HG02852 (cell line): ENCODE measurements around the gene SKP1.
A peak's percentile ranks its signal among the peaks of the same experiment; 100 is the strongest.

Experiments used
- ATAC-seq: cut with Tn5 transposase; IDR thresholded peaks from one replicate; pipeline ENCODE4 v1.9.1; 2021; ENCODE audit warnings: mild to moderate bottlenecking, moderate library complexity; ENCODE audit not compliant: unreplicated experiment

SKP1 gene

DNA sequence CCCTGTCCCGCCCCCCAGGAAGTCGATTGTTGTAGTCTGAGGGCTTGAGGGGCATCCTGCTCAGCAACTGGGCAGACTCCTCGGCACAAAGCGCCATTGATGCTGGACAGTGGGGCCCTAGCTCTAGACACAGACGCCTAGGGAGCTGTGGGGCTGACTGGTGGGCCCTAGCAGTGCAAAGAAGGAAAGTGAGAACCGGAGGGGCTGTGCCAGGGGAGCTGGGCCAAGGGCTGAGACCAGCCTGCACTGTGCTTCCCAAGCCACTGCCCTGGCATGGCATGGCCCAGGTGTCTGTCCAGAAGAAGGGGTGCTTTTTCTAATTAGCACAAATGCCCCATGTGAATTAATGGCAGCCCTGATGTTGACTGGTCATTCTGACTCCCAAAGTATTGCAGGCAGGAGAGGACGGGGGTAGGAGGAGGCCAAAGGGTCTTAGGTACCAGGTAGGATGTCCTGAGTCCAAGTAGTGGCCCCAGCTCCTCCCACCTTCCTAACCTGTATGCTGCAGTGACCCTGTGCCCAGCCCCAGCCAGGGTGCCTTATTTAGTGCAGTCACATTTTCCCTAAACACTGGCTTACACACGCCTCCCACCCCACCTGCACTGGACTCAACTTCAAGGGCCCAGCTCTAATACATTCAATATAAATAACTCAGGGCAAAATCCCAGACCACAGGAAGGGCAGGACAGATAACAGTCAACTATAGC, 46.4 kb downstream of the SKP1 start:
- ATAC-seq: no peak

GRCh38 chr5:134129411-134130238, 47.1 kb downstream of the SKP1 start:
- ATAC-seq: no peak

DNA sequence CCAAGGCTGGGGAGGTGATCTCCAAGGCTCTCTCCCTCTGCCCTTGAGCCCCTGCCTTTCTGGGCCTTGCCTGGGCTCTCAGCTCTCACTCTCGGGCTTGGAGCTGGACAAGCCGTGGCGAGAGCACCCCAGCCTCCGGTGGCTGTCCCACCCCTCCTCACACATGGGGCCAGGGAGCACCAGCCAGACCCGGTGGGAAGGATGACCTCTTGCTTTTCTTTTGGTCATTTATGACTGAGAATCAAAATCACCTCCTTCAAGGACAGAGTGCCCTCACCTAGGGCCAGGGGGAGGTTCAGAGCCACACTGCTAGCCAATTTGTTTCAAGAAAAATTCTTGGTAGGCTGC, 48.1 kb downstream of the SKP1 start:
- no peak for ATAC-seq

DNA sequence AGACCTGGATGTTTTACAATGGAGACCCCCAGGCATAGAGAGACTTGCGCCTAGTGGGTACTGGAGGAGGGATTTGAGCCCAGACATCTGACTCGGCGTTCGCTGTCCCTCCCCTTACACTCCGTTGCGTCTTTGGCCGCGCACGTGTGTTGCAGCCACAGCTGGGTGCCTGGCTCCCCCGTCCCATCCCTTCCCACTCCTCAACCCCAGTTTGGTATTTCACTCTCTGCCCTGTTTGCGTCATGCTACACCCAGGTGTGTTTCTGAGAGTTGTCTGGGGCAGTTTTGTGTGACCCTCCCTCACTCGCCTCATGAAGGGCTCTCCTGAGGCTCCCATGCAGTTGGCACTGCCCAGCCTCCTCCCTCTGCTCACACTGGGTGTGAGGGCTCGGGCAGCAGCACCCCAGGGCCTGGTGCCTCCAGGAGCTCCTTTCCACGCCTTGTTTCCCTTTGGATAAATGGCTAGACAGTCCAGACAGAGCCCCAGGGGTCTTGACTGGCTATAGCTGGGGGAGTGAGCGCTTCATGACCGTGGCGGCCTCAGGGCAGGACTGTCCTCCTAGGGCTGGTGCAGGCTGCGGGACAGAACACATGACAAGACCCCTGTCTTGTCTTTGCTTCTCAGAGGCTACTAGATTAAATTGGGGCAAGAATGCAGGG, 48.6 kb downstream of the SKP1 start:
- ATAC-seq: no peak

DNA sequence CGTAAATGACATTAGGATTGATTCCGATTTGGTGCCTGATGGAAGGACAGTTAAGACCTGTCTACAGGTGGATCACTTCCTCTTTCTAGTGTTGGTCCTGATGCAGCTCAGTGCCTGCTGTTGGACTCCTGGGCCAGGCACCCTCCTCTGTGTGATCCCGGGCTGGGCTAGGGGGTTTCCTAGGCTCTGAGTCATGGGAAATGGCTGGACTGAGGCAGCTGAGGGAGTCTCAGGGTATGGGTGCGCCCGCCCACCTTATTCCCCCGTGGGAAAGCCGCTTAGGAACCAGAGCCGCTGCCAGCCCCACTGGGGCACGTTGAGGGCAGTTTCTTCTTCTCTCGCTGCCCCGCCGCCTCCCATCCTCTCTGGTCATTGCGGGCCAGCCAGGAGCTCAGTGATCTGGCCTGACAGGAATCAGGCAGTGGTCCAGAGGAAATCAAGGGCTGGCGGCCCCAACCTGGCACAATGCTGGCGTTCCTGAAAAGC, 49.3 kb downstream of the SKP1 start:
- peak; percentile 65 for ATAC-seq

DNA sequence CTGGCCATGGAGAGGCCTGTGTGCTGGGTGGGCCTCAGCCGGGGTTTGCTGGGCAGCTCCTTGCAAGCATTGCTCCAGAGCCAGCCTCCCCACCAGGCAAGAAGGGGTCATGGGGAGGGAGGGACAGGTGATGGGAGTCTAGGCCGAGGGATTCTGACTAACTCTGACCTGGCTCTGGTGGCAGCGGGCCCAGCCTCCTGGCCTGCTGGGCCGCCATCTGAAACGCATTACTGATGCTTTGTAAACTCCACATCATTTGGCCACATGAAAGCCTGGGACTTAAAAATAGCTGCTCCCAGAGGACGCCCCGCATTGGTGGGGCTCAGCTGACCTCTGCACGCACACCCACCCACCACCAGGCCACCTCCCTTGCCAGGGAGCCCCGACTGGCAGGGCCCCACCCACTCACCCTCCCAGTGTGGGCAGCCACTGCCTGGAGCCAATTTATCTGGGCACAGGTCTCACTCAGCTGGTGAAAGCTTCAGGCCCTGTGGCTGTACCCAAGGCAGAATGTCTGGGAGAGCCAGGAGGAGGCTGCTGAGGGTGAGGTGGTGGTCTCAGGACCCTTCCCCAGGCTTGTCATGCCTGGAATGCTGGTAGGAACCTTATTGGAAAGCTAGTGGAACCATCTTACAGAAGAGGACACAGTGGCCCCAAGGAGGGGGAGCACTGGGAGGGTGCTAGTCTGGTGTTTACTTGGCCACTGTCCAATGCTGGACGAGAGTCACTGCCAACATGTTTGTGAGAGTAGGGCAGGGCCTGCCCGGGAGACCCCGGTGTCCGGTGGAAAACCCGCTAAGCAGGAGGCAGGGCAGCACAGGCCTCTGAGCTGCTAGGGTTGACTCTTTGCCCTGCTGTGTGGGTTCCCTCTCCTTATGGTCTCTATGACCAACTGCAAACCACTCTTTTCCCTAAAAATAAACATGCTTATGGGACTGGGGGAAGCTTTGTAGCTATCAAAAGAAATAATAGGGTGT, 51.4 kb downstream of the SKP1 start:
- ATAC-seq: no peak

DNA sequence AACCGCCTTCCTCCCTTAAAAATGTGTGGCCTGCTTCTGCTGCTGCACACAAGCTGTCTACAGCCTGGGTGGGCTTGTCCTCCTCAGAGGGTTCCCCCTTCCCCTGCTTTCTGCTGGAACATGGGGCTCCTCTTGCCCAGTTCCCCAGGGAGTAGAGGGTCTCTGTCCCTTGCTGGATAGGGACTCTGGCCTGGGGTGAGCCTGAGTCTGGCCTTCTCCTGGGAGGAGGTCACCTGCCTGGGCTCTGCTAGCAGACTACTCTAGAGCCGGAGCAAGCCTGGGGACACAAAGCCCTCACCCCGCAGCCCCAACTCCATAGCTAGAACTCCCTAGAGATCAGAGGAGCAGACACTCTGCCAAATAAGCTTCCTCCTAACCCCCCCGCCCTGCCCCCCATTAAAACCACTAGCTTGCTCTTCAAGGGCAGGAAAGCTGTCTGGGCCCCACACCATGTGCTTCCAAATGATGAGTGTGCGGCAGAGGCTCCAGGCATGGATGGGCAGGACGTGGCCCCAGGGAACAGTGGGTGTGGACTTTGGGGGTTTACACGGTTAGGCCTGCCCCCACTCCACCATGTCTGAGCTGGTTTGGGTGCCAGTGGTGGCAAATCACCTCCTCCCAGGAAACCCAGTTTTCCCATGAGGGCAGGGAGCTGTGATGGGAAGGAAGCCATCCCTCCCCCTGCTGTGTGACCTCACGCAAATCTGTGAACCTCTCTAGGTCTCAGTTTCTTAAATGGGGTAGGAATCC, 52.3 kb downstream of the SKP1 start:
- ATAC-seq: no peak

- ATAC-seq: no peak
Measured at GRCh38 chr5:134123360-134123759, 53.4 kb downstream of the SKP1 start.

DNA sequence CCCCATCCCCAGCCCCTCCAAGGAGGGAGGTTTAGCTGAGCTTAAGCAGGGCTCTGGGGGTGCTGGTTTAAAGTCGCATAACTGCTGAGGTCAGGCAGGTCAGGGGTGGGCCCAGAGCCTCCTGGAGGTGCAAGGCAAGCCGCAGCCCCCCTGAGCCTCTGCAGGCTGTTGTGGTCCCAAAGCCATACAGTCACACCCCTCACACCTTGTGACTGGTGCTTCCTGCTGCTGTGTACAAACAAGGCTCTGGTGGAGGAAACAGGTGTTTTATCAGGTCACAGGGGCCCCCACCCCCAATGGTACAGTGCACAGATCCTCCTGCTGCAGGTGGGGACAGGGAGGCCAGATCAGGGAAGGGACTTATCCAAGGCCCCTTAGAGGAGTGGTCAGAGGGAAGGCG, 54.2 kb downstream of the SKP1 start:
- no peak for ATAC-seq

DNA sequence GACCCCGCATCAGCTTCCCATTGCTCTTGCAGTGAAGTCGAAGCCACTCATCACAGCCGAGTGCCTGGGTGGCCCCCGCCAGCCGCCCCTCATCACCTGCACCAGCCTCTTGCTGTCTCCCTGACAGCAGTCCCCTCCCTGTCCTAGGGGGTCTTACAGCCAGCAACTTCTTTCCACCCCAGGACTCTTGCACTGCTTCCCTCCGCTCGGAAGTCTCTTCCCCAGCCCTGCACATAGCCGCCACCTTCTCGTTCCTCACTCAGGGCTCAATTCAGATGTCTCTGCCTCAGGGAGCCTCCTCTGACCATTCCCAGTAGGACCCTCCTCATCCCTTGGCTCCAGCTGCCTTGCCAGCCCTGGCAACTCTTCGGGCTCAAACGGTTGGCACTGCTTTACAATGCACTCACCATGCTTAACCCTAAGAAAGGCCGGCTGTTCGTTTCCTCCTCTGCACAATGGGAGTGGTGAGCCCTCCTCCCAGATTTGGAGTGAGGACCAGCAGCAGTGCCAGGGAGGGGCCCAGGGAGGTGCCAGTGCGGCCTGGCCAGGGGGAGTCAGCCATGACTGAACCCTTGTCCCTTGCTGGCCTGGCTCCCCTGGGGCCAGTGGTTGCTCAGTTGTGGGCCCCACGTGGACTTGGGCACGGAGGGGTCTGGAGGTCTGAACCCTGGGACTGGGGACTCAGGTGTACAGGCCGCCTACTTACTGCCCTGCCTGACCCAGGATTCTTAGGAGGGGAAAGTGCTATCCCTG, 56.2 kb downstream of the SKP1 start:
- no peak for ATAC-seq

- ATAC-seq: no peak
Measured at GRCh38 chr5:134119720-134120119, 57.0 kb downstream of the SKP1 start.

DNA sequence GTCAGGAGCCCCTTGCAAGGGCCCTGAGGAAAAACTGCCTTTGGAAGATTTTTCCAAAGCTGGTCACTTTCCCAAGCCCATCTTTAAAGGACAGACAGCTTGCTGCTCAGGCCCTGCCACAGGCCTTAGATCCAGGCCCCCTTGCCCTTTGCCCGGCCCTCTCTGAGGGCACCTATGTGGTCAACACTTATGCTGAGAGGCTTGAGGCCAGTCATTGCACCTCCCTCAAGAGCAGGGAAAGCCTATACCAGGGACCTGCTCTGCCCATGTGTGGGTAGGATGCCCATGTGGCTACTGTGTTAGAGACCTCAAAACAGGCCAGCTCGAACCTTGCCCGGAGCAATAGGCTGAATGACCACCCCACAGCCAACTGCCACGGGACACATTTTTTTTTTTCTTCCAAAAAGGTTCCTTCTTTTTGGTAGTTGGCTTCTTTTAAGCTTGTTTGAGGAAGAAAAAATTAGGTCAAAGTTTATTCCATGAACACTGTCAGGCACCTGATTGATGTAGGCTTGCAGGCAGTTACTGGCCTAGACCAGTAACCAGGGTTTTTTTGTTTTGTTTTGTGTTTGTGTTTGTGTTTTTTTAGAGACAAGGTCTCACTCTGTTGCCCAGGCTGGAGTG, 58.4 kb downstream of the SKP1 start:
- ATAC-seq: no peak

DNA sequence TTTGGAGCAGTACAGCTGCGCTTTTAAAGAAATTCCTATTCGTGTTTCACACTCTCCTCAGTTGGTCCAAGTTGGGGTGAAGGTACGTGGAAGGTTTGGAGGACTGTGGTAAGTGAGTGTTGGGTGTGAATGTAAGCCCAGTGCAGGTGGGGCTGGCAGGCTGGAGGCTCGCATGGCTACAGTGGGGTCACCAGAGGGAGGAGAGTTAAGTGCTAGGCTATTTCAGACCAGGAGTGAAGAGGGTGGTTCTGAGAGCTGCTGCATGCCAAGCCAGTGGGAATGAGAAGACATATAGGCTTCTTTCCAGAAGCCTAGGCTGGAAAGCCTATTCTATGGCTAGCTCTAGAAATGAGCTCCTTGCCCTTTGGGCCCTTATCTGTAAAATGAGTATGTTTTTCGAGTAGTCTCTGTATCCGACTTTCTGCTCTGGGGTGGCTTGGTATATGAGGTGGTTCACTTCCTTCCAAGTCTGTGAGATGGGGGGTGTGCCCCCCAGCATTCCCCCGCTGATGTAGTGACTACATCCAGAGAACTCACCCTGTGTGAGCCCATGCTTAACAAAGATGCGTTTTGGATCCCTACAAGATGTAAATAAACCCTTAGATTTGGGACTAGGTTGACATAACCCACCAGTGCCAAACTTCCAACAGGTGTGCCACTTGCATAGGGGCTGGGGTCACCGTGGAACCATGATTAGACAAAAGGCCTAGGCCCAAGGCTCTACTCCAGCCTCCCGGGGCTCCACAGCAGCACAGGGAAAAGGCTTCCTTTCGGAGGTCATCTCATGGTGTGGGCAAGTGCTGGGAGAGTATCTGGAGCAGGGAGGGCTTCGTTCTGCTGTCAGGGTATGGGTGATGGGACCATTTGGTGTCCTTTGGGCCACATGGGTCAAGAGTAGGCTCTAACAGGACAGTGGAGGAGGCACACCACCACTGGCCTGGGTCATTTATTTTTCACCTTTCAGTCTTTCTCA, 59.7 kb downstream of the SKP1 start:
- no peak for ATAC-seq

GRCh38 chr5:134116286-134116685, 60.5 kb downstream of the SKP1 start:
- ATAC-seq: no peak

GRCh38 chr5:134115806-134116175, 61.0 kb downstream of the SKP1 start:
- ATAC-seq: no peak

DNA sequence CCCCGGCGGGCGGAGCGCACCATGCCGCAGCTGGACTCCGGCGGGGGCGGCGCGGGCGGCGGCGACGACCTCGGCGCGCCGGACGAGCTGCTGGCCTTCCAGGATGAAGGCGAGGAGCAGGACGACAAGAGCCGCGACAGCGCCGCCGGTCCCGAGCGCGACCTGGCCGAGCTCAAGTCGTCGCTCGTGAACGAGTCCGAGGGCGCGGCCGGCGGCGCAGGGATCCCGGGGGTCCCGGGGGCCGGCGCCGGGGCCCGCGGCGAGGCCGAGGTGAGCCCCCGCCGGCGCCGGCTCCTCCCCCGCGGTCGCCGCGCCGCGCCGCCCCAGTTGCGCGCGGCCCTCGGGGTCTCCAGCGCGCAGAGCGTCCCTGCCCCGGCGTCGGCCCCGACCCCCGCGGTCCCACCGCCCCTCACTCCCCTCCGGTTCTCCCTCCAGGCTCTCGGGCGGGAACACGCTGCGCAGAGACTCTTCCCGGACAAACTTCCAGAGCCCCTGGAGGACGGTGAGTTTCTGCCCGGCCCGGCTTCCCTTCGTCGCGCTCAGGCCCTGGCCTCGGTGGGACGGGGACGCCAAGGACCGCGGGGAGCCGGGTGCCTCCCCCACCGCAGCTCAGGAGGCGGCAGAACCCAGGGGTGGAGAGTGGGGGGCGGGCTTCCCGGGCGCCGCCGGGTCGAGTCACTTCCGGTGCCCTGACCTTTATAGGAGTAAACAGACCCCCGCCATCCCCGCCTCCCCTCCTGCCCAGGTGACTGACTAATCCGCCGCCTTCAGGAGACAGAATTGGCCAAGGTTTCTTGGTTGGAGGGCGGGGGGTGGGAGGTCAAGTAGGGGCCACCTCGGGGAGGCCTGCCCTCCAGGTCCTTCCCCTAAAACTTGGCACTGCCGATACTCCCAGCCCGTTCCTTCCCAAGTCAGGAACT, 61.6 kb downstream of the SKP1 start:
- peak; percentile 13 for ATAC-seq
